ENCODE results near the gene RIMBP2. TPM values are rescaled to one million over a fixed set of nuclear protein-coding genes. Genes with fewer than 3 reads are reported as not detected.

RIMBP2 gene
- polyA plus RNA-seq, 1 donor (not counting 4 experiments of a cell fraction or from before 2014, with no cell fraction given) = 0.16 TPM

GRCh38 chr12:130715150-130715997 lies 725 bp downstream of the RIMBP2 start:
- FAIRE-seq (no peak), DNase-seq (ENCODE audit: low read depth, low spot score) (no peak)
- Histone ChIP-seq H3K9me1 (ENCODE audit: control insufficient read depth, extremely low read depth, insufficient read depth, low read length) (no peaks in the 10 kb centered on the region), H4K20me1 (ENCODE audit: control insufficient read depth, extremely low read depth, insufficient read depth, low read length) (no peaks in the 10 kb centered on the region), H3K27me3 (ENCODE audit: control insufficient read depth, extremely low read depth, insufficient read depth, low read length) (peaks cover 30% of the 10 kb centered on the region), H3K4me1 (ENCODE audit: control insufficient read depth, extremely low read depth, insufficient read depth, low read length) (peaks cover 13% of the 10 kb centered on the region), H3K9me3 (ENCODE audit: control insufficient read depth, low read depth, low read length) (no peaks in the 10 kb centered on the region), H3K36me3 (ENCODE audit: control insufficient read depth in 2 of 2, extremely low read depth in 1 of 2, insufficient read depth in 2 of 2, low read length in 2 of 2) (no peaks in the 10 kb centered on the region), H2AFZ (ENCODE audit: control insufficient read depth, low read length) (peak overlapping the region; percentile 53), H3K4me2 (ENCODE audit: control insufficient read depth, extremely low read depth, insufficient read depth, low read depth, low read length) (peak overlapping the region; percentile 80), H3K9ac (ENCODE audit: control insufficient read depth, extremely low read depth, insufficient read depth, low read length) (no peak overlapping the region), H3K79me2 (ENCODE audit: control insufficient read depth, insufficient read depth, low read length) (no peaks in the 10 kb centered on the region), H3K4me3 (ENCODE audit: control insufficient read depth in 2 of 3, extremely low read depth in 1 of 3, insufficient read depth in 2 of 3, low read depth in 1 of 3, low read length in 3 of 3) (peak overlapping the region; percentile 26 to 58 (median 35)), H3K27ac (ENCODE audit: control insufficient read depth, insufficient read depth, low read length) (no peak overlapping the region)
- dilution Hi-C loops (cut with MboI; ENCODE audit: extremely low pct_ligation_motif_present, low sequenced_read_pairs) = no loop called here
- TF ChIP-seq CTCF (optimal IDR thresholded peaks at IDR 0.05 in 1 of 3, IDR thresholded peaks at IDR 0.05 in 1 of 3, conservative IDR thresholded peaks at IDR 0.05 in 1 of 3; ENCODE audit: extremely low read depth in 1 of 3, insufficient read depth in 2 of 3, low read length in 3 of 3) = no peak
- TF ChIP-seq EZH2 (IDR thresholded peaks at IDR 0.05; ENCODE audit: low read length) = no peak

- DNase-seq (ENCODE audit: low read depth, low spot score) (no peak), FAIRE-seq (no peak)
- H3K79me2 ChIP-seq (ENCODE audit: control insufficient read depth, insufficient read depth, low read length) = no peaks in the 10 kb centered on the region
- no peaks in the 10 kb centered on the region for H3K9me1 ChIP-seq (ENCODE audit: control insufficient read depth, extremely low read depth, insufficient read depth, low read length)
- no peak overlapping the region for H3K4me3 ChIP-seq (ENCODE audit: control insufficient read depth in 2 of 3, extremely low read depth in 1 of 3, insufficient read depth in 2 of 3, low read depth in 1 of 3, low read length in 3 of 3)
- TF ChIP-seq CTCF (optimal IDR thresholded peaks at IDR 0.05 in 1 of 3, IDR thresholded peaks at IDR 0.05 in 1 of 3, conservative IDR thresholded peaks at IDR 0.05 in 1 of 3; ENCODE audit: extremely low read depth in 1 of 3, insufficient read depth in 2 of 3, low read length in 3 of 3) (no peak), EZH2 (IDR thresholded peaks at IDR 0.05; ENCODE audit: low read length) (peak; percentile 47)
- dilution Hi-C loops (cut with MboI; ENCODE audit: extremely low pct_ligation_motif_present, low sequenced_read_pairs) = no loop called here
- no peaks in the 10 kb centered on the region for H3K9me3 ChIP-seq (ENCODE audit: control insufficient read depth, low read depth, low read length)
- no peaks in the 10 kb centered on the region for H4K20me1 ChIP-seq (ENCODE audit: control insufficient read depth, extremely low read depth, insufficient read depth, low read length)
- H2AFZ ChIP-seq (ENCODE audit: control insufficient read depth, low read length) = no peak overlapping the region
- H3K9ac ChIP-seq (ENCODE audit: control insufficient read depth, extremely low read depth, insufficient read depth, low read length) = no peak overlapping the region
- H3K36me3 ChIP-seq (ENCODE audit: control insufficient read depth in 2 of 2, extremely low read depth in 1 of 2, insufficient read depth in 2 of 2, low read length in 2 of 2) = no peaks in the 10 kb centered on the region
- H3K27me3 ChIP-seq (ENCODE audit: control insufficient read depth, extremely low read depth, insufficient read depth, low read length) = peaks cover 30% of the 10 kb centered on the region
- H3K27ac ChIP-seq (ENCODE audit: control insufficient read depth, insufficient read depth, low read length) = no peak overlapping the region
- peaks cover 13% of the 10 kb centered on the region for H3K4me1 ChIP-seq (ENCODE audit: control insufficient read depth, extremely low read depth, insufficient read depth, low read length)
- H3K4me2 ChIP-seq (ENCODE audit: control insufficient read depth, extremely low read depth, insufficient read depth, low read depth, low read length) = no peak overlapping the region
These were observed 1.4 kb downstream of the RIMBP2 start for GRCh38 chr12:130714591-130715149.
